Mesothelial cell of epicardium (in vitro differentiated cells): ENCODE measurements around the gene C17orf107. TPM values are rescaled to one million over a fixed set of nuclear protein-coding genes. Genes with fewer than 3 reads are reported as not detected.

Experiments
- DNase-seq, 2 experiments: peaks; one replicate each; pipeline ENCODE4 v3.0.0; 2021; ENCODE audit warnings: low spot score in 2 of 2; ENCODE audit not compliant: unreplicated experiment in 2 of 2
- H3K27ac Mint-ChIP-seq: 2 replicates; pipeline ENCODE4 v1.8.0; 2021; ENCODE audit warnings: mixed read lengths
- H3K27me3 Mint-ChIP-seq: 2 replicates; pipeline ENCODE4 v1.8.0; 2021; ENCODE audit warnings: low read depth, mixed read lengths
- H3K36me3 Mint-ChIP-seq: 2 replicates; pipeline ENCODE4 v1.8.0; 2021; ENCODE audit warnings: mixed read lengths
- H3K4me1 Mint-ChIP-seq: 2 replicates; pipeline ENCODE4 v1.8.0; 2021; ENCODE audit warnings: mixed read lengths
- H3K4me3 Mint-ChIP-seq: 2 replicates; pipeline ENCODE4 v1.8.0; 2021; ENCODE audit warnings: mild to moderate bottlenecking, moderate library complexity, mixed read lengths
- H3K9me3 Mint-ChIP-seq: 2 replicates; pipeline ENCODE4 v1.8.0; 2021; ENCODE audit warnings: mixed read lengths
- total RNA-seq: library from RNA; stranded (reverse); gene quantifications from 3 replicates; pipeline ENCODE4 v1.2.1, GENCODE V29; 2021
- TF ChIP-seq, protein P1 (sequence below): fragments of 200-600 bp; sonication (generic); IDR thresholded peaks from one replicate; pipeline ENCODE4 v1.5.0; 2021; ENCODE audit warnings: antibody characterized with exemption; ENCODE audit not compliant: unreplicated experiment

C17orf107 gene
- total RNA-seq, 1 donor from 2014 or later: 8.6 TPM

DNA sequence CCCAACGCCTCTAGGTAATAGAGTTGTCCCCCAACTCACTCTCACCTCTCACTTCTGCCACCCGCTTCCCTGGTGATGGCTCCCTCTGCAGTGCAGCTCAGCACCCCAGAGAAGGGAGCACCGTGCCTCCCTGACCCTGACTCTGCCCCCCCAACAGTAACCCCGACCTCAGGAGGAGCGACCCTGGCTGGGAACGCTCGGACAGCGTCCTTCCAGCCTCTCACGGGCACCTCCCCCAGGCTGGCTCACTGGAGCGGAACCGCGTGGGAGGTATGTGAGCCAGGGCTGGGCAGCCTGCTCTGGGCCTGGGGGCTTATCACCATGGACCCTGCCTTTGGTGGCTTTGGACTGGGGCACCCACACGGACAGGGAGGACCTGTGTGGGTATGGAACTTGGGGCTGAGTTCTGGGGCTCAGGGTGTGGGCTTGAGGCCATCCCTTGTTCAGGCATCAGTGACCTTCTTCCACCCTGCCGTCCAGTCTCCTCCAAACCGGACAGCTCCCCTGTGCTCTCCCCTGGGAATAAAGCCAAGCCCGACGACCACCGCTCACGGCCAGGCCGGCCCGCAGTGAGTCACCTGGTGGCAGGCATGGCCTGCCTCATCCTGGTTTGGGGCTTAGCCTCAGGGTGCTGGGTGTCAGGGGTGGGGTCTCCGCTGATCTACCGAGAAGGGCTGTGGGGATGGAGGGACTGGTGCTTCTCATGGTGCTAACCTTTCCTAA is 6.7 kb upstream of the C17orf107 start:
- Mint-ChIP-seq H3K9me3 (no peaks in the 10 kb centered on the region), H3K36me3 (peaks cover 11% of the 10 kb centered on the region), H3K4me3 (no peak overlapping the region), H3K27me3 (no peaks in the 10 kb centered on the region), H3K27ac (no peak overlapping the region), H3K4me1 (no peaks in the 10 kb centered on the region)
- DNase-seq: no peak
- TF ChIP-seq, protein P1, sequence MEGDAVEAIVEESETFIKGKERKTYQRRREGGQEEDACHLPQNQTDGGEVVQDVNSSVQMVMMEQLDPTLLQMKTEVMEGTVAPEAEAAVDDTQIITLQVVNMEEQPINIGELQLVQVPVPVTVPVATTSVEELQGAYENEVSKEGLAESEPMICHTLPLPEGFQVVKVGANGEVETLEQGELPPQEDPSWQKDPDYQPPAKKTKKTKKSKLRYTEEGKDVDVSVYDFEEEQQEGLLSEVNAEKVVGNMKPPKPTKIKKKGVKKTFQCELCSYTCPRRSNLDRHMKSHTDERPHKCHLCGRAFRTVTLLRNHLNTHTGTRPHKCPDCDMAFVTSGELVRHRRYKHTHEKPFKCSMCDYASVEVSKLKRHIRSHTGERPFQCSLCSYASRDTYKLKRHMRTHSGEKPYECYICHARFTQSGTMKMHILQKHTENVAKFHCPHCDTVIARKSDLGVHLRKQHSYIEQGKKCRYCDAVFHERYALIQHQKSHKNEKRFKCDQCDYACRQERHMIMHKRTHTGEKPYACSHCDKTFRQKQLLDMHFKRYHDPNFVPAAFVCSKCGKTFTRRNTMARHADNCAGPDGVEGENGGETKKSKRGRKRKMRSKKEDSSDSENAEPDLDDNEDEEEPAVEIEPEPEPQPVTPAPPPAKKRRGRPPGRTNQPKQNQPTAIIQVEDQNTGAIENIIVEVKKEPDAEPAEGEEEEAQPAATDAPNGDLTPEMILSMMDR: no peak

DNA sequence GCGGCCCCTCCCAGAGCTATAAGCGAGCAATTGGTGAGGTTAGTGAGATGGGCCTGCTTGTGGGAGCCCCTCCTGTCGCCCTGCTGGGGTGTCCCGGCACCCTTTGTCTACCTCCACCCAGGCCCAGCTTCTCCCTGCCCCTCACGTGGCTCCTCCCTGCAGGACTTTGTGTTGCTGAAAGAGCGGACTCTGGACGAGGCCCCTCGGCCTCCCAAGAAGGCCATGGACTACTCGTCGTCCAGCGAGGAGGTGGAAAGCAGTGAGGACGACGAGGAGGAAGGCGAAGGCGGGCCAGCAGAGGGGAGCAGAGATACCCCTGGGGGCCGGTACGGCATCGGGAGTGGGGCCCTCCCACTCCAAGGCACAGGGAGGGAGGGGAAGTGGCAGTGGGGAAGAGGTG is 6.1 kb upstream of the C17orf107 start:
- Mint-ChIP-seq H3K4me3 (no peak overlapping the region), H3K27ac (no peak overlapping the region), H3K9me3 (no peaks in the 10 kb centered on the region), H3K36me3 (peaks cover 11% of the 10 kb centered on the region), H3K4me1 (no peaks in the 10 kb centered on the region), H3K27me3 (no peaks in the 10 kb centered on the region)
- DNase-seq: no peak
- TF ChIP-seq, protein P1: no peak

GRCh38 chr17:4893721-4894560 is 5.4 kb upstream of the C17orf107 start:
- H3K27me3 Mint-ChIP-seq: no peaks in the 10 kb centered on the region
- H3K27ac Mint-ChIP-seq: no peak overlapping the region
- no peak for DNase-seq
- H3K36me3 Mint-ChIP-seq: peaks cover 15% of the 10 kb centered on the region
- TF ChIP-seq, protein P1: no peak
- no peak overlapping the region for H3K4me3 Mint-ChIP-seq
- no peaks in the 10 kb centered on the region for H3K9me3 Mint-ChIP-seq
- peaks cover 4% of the 10 kb centered on the region for H3K4me1 Mint-ChIP-seq

GRCh38 chr17:4895121-4895520 is 4.2 kb upstream of the C17orf107 start:
- Mint-ChIP-seq H3K9me3 (no peaks in the 10 kb centered on the region), H3K27me3 (no peaks in the 10 kb centered on the region), H3K27ac (no peak overlapping the region), H3K36me3 (peaks cover 12% of the 10 kb centered on the region), H3K4me3 (no peak overlapping the region), H3K4me1 (peaks cover 6% of the 10 kb centered on the region)
- DNase-seq: no peak
- TF ChIP-seq, protein P1: no peak

DNA sequence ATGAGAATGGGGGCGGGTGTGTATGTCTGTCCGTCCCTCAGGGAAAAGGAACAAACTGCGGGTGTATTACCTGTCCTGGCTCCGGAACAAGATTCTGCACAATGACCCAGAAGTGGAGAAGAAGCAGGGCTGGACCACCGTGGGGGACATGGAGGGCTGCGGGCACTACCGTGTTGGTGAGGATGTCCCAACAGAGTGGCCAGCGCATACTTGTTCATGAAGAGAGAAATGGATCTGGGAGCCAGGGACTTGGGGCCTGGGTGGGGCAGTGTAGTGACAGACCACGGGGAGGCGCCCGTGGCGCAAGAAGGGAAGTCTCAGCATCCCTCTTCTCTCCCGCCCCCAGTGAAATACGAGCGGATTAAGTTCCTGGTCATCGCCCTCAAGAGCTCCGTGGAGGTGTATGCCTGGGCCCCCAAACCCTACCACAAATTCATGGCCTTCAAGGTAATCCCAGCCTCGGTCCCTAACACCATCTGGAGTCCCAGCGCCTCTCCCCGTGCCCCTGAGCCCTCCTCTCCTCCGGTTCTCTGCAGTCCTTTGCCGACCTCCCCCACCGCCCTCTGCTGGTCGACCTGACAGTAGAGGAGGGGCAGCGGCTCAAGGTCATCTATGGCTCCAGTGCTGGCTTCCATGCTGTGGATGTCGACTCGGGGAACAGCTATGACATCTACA is 3.5 kb upstream of the C17orf107 start:
- peaks cover 6% of the 10 kb centered on the region for H3K4me1 Mint-ChIP-seq
- TF ChIP-seq, protein P1: no peak
- H3K4me3 Mint-ChIP-seq: no peak overlapping the region
- H3K27ac Mint-ChIP-seq: no peak overlapping the region
- DNase-seq: no peak
- no peaks in the 10 kb centered on the region for H3K9me3 Mint-ChIP-seq
- H3K36me3 Mint-ChIP-seq: peaks cover 12% of the 10 kb centered on the region
- H3K27me3 Mint-ChIP-seq: no peaks in the 10 kb centered on the region
